Gastrocnemius medialis (tissue), 4 donors: ENCODE results near the gene SIN3B. TPM values are rescaled to one million over a fixed set of nuclear protein-coding genes. Genes with fewer than 3 reads are reported as not detected.
"Not testable (repeated sequence)": the region's sequence is repeated elsewhere in the genome, so short reads cannot be mapped to it uniquely, and the experiment has no call there.

ENCODE experiments used
- ATAC-seq, 2 donors: fragments of 150-250 bp; one replicate each; pipeline ENCODE4 v1.9.1; 2016
- DNase-seq, 2 donors: peaks; one replicate each; pipeline ENCODE4 v3.0.0-alpha.2; 2019
- H3K27ac ChIP-seq, 4 donors: fragments of 200-600 bp; sonication (generic); 1 replicate in 1 of 4; 2 replicates in 3 of 4; pipeline ENCODE4 v1.5.1; 2016 to 2018; ENCODE audit warnings: mild to moderate bottlenecking in 2 of 4, moderate library complexity in 1 of 4
- H3K27me3 ChIP-seq, 3 donors: fragments of 200-600 bp; sonication (generic) in 2 of 3; 1 replicate in 1 of 3; 2 replicates in 2 of 3; pipeline versions ENCODE4 v1.5.1 to v1.6.0; 2016 to 2019; ENCODE audit warnings: mild to moderate bottlenecking in 1 of 3, moderate library complexity in 1 of 3
- H3K36me3 ChIP-seq, 2 donors: fragments of 200-600 bp; sonication (generic) in 1 of 2; one replicate each; pipeline ENCODE4 v1.5.1; 2017 to 2018
- H3K4me1 ChIP-seq, 2 donors: fragments of 200-600 bp; sonication (generic) in 1 of 2; one replicate each; pipeline ENCODE4 v1.5.1; 2016 to 2017; ENCODE audit warnings: mild to moderate bottlenecking in 2 of 2
- H3K4me3 ChIP-seq, 4 donors: fragments of 200-600 bp; sonication (generic) in 3 of 4; 1 replicate in 1 of 4; 2 replicates in 3 of 4; pipeline ENCODE4 v1.5.1; 2016 to 2019; ENCODE audit warnings: mild to moderate bottlenecking in 2 of 4
- H3K9me3 ChIP-seq, 3 donors: fragments of 200-600 bp; sonication (generic) in 2 of 3; 1 replicate in 1 of 3; 2 replicates in 2 of 3; pipeline ENCODE4 v1.5.1; 2016 to 2019
- CTCF ChIP-seq, 5 experiments: fragments of 450-650 bp in 3 of 5; fragments of 200-600 bp in 2 of 5; sonication (generic) in 2 of 5; IDR thresholded peaks in 4 of 5; conservative IDR thresholded peaks in 1 of 5; 1 replicate in 4 of 5; 2 replicates in 1 of 5; pipeline ENCODE4 v1.5.1; 2016 to 2019; ENCODE audit warnings: antibody characterized with exemption in 5 of 5, mild to moderate bottlenecking in 3 of 5, moderate library complexity in 3 of 5
- POLR2A ChIP-seq, 2 donors: fragments of 450-650 bp; IDR thresholded peaks; one replicate each; pipeline ENCODE4 v1.6.1; 2017; ENCODE audit warnings: antibody characterized with exemption in 2 of 2, mild to moderate bottlenecking in 2 of 2, moderate library complexity in 2 of 2
- in situ Hi-C, 4 donors: fragments of 200-750 bp; cut with MboI; loops; one replicate each; pipeline versions ENCODE4 v1.15.0 to v1.8.0; 2017; ENCODE audit warnings: low sequenced_read_pairs in 4 of 4
- intact Hi-C: fragments of 100-400 bp; cut with DNase I; formaldehyde crosslinking; loops from one replicate; pipeline ENCODE4 v1.15.1; 2023; ENCODE audit warnings: low total_unique reads
- total RNA-seq, 4 donors: library from RNA; depleted of rRNA; stranded (reverse); fragments of >200 nt; gene quantifications; one replicate each; pipeline versions ENCODE4 v1.1.0 to v1.2.3, GENCODE V29; 2016

SIN3B gene
- total RNA-seq, 4 donors from 2014 or later, result 11.6 to 15.2 (median 14.3) TPM

- DNase-seq, result no peak
- Histone ChIP-seq H3K4me1 (no peaks in the 10 kb centered on the region), H3K36me3 (no peaks in the 10 kb centered on the region), H3K9me3 (no peaks in the 10 kb centered on the region), H3K4me3 (no peak overlapping the region), H3K27me3 (no peaks in the 10 kb centered on the region), H3K27ac (no peak overlapping the region)
- in situ Hi-C loops, result no loop called here
- intact Hi-C loops, result no loop called here
- ATAC-seq, result no peak
- TF ChIP-seq POLR2A (IDR thresholded peaks at IDR 0.05) (no peak), CTCF (IDR thresholded peaks at IDR 0.05 in 4 of 5, conservative IDR thresholded peaks at IDR 0.05 in 1 of 5) (no peak)
Observed at GRCh38 chr19:16795731-16796130, 33.5 kb upstream of the SIN3B start.

GRCh38 chr19:16797876-16798275 is 31.3 kb upstream of the SIN3B start:
- DNase-seq, result no peak
- no peak for ATAC-seq
- in situ Hi-C loops, result no loop called here
- Histone ChIP-seq H3K4me1 (no peaks in the 10 kb centered on the region), H3K36me3 (no peaks in the 10 kb centered on the region), H3K27me3 (no peaks in the 10 kb centered on the region), H3K4me3 (no peak overlapping the region), H3K9me3 (no peaks in the 10 kb centered on the region), H3K27ac (no peak overlapping the region)
- intact Hi-C loops, result no loop called here
- no peak for TF ChIP-seq CTCF (IDR thresholded peaks at IDR 0.05 in 4 of 5, conservative IDR thresholded peaks at IDR 0.05 in 1 of 5)
- TF ChIP-seq POLR2A (IDR thresholded peaks at IDR 0.05), result no peak

- H3K27ac ChIP-seq, H3K36me3 ChIP-seq, DNase-seq, H3K4me3 ChIP-seq, H3K27me3 ChIP-seq, H3K4me1 ChIP-seq, in situ Hi-C loops, ATAC-seq, H3K9me3 ChIP-seq, intact Hi-C loops: not testable (repeated sequence)
Observed at GRCh38 chr19:16798326-16798725, 30.9 kb upstream of the SIN3B start.

- H3K36me3 ChIP-seq, result no peaks in the 10 kb centered on the region
- H3K27me3 ChIP-seq, result no peaks in the 10 kb centered on the region
- intact Hi-C loops, result loop anchor here (10.0 kb wide), 1 partner anchor 475 kb away; no protein-coding TSS in a partner anchor
- no peak for DNase-seq
- no peak overlapping the region for H3K27ac ChIP-seq
- H3K4me1 ChIP-seq, result no peaks in the 10 kb centered on the region
- no peaks in the 10 kb centered on the region for H3K9me3 ChIP-seq
- H3K4me3 ChIP-seq, result no peak overlapping the region
- TF ChIP-seq POLR2A (IDR thresholded peaks at IDR 0.05), result no peak
- TF ChIP-seq CTCF (IDR thresholded peaks at IDR 0.05 in 4 of 5, conservative IDR thresholded peaks at IDR 0.05 in 1 of 5), result no peak
- in situ Hi-C loops, result no loop called here
- no peak for ATAC-seq
Observed at GRCh38 chr19:16799740-16800139, 29.5 kb upstream of the SIN3B start.

- Histone ChIP-seq H3K27me3 (no peaks in the 10 kb centered on the region), H3K36me3 (no peaks in the 10 kb centered on the region), H3K4me3 (no peak overlapping the region), H3K27ac (no peak overlapping the region), H3K9me3 (no peaks in the 10 kb centered on the region), H3K4me1 (no peaks in the 10 kb centered on the region)
- intact Hi-C loops (loop anchor here (10.0 kb wide), 1 partner anchor 473 kb away; no protein-coding TSS in a partner anchor), in situ Hi-C loops (no loop called here)
- DNase-seq, result no peak
- TF ChIP-seq POLR2A (IDR thresholded peaks at IDR 0.05), result no peak
- TF ChIP-seq CTCF (IDR thresholded peaks at IDR 0.05 in 4 of 5, conservative IDR thresholded peaks at IDR 0.05 in 1 of 5), result no peak
- ATAC-seq, result no peak
Observed at GRCh38 chr19:16801600-16802013, 27.6 kb upstream of the SIN3B start.
